Retinal pigment epithelial cell (primary cell): ENCODE data around the gene ATXN2.
"Not testable (repeated sequence)": the region's sequence is repeated elsewhere in the genome, so short reads cannot be mapped to it uniquely, and the experiment has no call there.

Experiments
- DNase-seq: peaks from one replicate; pipeline ENCODE4 v3.0.0-alpha.2; 2010; ENCODE audit warnings: low read depth
- H3K4me3 ChIP-seq: 2 replicates; pipeline ENCODE4 v1.5.1; 2011; ENCODE audit warnings: mild to moderate bottlenecking, low read length, control low read depth, moderate library complexity
- TF ChIP-seq, protein P1 (sequence below): conservative IDR thresholded peaks from 2 replicates; pipeline ENCODE4 v1.5.1; 2011; ENCODE audit warnings: low read depth, low read length, control low read depth, inconsistent platforms

ATXN2 gene

DNA sequence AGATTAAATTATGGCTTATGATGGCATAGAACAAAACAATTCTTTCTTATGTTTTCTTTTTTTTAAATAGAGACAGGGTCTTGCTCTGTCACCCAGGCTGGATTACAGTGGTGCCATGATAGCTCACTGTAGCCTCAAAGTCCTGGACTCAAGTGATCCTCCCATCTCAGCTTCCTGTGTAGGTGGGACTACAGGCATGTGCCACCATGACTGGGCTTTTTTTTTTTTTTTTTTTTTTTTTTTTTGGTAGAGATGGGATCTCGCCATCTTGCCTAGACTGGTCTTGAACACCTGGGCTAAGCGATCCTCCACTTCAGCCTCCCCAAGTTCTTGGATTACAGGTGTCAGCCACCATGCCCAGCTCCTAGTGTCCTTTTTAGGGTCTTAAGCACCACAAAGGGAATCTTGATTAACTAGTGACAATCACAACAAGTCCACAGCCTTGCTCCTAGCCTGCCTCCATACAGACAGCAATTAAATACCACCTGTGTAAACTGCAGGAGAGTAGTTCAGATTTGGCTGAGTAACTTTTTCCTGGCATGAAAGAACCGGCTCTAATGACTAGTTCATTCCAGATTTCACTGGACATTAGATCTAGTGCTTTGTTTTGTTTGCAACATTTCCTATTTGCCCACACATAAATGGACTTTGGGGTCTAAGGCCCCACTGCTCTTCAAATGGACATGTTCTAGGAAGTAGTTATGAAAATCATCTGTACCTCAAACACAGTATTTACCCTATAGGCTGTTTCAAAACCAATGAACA, 131.8 kb downstream of the ATXN2 start:
- H3K4me3 ChIP-seq, result no peak overlapping the region
- DNase-seq, result no peak
- TF ChIP-seq, protein P1, sequence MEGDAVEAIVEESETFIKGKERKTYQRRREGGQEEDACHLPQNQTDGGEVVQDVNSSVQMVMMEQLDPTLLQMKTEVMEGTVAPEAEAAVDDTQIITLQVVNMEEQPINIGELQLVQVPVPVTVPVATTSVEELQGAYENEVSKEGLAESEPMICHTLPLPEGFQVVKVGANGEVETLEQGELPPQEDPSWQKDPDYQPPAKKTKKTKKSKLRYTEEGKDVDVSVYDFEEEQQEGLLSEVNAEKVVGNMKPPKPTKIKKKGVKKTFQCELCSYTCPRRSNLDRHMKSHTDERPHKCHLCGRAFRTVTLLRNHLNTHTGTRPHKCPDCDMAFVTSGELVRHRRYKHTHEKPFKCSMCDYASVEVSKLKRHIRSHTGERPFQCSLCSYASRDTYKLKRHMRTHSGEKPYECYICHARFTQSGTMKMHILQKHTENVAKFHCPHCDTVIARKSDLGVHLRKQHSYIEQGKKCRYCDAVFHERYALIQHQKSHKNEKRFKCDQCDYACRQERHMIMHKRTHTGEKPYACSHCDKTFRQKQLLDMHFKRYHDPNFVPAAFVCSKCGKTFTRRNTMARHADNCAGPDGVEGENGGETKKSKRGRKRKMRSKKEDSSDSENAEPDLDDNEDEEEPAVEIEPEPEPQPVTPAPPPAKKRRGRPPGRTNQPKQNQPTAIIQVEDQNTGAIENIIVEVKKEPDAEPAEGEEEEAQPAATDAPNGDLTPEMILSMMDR, result no peak

DNA sequence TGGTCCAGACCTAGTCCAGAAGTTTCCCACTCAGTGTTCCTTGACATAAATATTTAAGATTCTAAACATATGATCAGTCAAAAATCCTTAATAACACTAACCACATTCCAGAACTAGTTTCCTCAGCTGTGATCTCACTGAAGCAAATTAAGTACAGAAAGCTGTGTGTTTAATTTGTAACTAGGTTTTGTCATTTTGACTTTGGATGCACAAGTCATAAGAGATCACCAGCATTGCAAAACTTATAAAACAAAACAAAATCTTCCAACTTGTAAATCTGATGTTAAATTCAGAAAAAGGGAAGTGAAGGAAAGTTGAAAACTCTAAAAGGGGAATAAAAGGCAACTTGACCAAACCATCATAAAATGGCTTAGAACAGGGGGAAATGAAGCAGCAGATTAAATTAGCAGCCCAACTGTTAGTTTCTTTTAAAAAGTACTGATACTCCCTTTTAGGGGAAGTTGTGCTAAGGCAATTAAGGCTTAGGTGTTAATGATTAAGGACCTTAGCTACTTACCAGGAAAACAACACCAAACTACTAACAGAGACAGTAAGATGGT, 136.8 kb downstream of the ATXN2 start:
- no peak for DNase-seq
- TF ChIP-seq, protein P1, result no peak
- no peak overlapping the region for H3K4me3 ChIP-seq

DNA sequence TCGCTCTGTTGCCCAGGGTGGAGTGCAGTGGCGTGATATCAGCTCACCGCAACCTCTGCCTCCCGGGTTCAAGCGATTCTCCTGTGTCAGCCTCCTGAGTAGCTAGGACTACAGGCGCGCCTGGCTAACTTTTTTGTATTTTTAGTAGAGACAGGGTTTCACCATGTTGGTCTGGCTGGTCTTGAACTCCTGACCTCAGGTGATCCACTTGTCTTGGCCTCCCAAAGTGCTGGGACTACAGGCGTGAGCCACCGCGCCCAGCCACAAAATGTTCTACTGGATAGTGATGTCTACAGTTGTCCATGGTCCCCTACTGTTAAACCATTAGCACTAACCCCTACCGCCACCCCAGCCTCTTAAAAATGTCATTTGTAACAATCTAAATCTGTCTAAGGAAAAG, 139.0 kb downstream of the ATXN2 start:
- not testable (repeated sequence) for DNase-seq, H3K4me3 ChIP-seq

DNA sequence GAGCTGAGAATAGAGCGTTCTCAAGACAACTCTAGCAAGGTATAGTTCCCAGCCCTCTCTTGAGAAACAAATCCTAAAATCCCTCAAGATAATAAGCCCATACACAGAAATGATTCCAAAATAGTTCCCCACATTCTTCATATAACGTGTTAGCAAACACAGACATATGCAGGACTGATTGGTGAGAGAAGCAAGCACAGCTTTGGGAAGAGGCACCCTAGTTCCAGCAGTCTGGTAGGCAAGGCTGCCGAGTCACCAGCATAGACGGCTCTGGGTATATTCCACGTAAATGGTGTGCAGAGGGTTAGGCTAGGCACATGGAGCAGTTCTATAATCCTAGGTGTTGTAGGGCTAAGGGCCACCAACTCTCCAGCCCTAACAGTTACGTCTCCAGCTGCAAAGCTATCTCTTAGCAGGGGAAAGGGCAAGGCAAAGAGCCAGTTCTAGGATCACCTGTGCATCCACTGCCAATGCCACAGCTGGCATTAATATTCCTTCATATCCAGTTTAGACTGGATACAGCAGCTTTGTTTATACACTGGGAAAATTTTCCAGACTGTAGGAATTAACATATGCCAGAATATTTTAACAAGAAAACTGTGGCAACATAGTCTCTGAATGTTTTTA, 140.5 kb downstream of the ATXN2 start:
- no peak for DNase-seq
- TF ChIP-seq, protein P1, result no peak
- no peak overlapping the region for H3K4me3 ChIP-seq

DNA sequence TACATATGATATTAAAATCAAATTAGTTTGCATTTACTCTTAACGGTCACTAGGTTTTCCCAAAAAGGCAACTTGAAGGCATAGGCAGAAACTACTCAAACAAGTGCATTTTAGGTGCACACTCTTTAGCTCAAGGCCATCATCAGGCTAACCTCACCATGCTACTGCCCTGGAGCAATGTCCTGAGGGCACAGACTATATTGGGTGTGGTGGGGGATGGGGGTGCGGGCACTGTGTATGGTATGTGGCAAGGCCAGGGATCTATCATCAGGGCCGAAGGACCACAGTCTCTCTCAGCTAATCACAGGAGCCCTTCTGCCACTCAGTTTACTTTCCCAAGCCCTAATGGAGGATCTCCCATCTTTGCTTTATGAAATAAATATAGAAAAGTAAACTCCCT, 141.5 kb downstream of the ATXN2 start:
- no peak overlapping the region for H3K4me3 ChIP-seq
- DNase-seq, result no peak
- TF ChIP-seq, protein P1, result no peak

DNA sequence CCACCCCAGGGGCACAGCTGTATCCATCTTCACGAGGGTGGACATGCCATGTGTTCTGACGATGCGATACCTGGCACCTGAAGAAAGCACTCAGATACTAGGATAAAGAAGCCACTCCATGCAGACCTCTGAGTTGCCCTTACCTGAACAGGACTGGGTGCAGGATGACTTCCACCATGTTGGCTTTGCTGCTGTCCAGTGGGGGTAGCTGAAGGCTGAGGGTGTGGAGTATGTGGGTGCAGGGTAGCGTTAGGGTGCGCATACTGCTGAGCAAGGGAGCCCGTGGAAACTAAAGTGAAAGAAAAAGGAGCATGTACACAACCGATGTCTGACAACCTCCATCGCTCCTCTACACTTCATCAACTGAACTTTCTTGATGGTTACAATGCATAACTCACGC, 142.0 kb downstream of the ATXN2 start:
- TF ChIP-seq, protein P1, result no peak
- no peak for DNase-seq

DNA sequence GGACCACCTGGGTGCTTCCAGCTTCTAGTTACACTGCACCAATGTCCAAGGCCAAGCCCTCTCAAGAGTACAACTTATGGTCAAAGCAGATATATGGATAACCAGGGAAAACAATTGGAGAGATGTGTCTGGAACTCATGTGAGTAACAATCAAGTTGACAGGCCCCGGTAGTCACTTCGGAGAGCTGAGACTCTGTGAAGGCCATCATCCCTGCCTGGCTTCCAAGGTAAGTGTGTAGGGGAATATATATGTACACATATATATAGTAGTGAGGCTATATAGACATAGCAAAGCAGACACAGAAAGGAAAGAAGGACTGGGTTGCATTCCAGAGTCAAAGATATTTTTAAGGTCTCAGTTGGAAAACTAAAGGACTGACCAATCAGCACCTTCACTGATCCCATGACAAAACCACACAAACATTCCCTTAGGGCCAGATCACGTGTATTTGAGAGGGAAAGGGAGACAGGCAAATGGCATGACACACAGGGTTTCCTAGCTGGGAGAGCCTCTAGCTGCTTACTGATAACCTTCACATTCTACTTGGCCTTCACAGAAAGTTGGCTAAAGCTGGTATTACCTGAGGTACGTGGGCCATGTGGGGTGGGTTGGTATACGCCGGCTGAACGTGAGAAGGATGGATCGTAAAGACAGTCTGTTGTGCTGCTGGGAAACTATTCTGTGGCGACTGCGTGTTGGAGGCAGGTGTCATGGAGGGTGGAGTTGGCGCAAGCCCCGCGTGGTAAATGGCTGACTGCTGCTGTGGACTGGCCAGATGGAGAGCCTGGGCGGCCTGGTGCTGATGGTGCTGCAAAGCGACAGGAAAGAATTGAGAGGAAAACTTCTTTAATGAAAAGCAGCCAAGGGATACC, 143.4 kb downstream of the ATXN2 start:
- no peak overlapping the region for H3K4me3 ChIP-seq
- TF ChIP-seq, protein P1, result no peak
- no peak for DNase-seq

More for the DNA sequence above, 142.0 kb downstream of the ATXN2 start:
- no peak overlapping the region for H3K4me3 ChIP-seq
